ENCODE data around the gene ETS1.

The ETS1 gene

DNA sequence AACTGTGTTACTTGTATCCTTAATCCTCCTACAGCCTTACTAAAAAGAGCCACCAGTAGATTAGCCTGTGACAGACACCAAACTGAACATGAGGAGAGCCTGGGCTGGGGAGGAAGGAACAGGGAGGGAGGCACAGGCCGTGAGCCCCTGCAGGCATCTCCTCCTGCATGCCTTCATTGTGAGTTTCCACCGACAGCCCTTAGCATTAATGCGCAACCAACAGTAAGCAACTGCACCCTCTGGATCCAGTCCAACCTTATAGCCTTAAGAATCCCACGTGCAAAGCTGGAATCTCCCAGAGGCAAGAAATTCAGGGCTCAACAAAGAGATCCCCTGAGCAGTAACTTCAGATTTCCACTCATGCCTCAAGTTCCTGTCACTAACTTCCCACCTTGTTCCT lies 84.6 kb downstream of the ETS1 start:
- no peaks in the 10 kb centered on the region for H4K20me1 ChIP-seq (ENCODE audit: insufficient read depth, low read length)
- peaks cover 88% of the 10 kb centered on the region for H3K79me2 ChIP-seq (ENCODE audit: low read length)
- no peaks in the 10 kb centered on the region for H3K27me3 ChIP-seq (replicated peaks; ENCODE audit: insufficient read depth, low read length)
- H3K27ac ChIP-seq (ENCODE audit: low read length), result no peak overlapping the region
- H3K9me2 ChIP-seq (replicated peaks; ENCODE audit: insufficient read depth, low read length), result no peaks in the 10 kb centered on the region
- H3K4me3 ChIP-seq (ENCODE audit: low read length), result no peak overlapping the region
- no peak overlapping the region; the same call in 1 of the 2 replicates for H3K4me2 ChIP-seq (ENCODE audit: low read depth, low read length)
- peaks cover 15% of the 10 kb centered on the region for H3K4me1 ChIP-seq (ENCODE audit: low read length)
- H3K36me3 ChIP-seq (replicated peaks; ENCODE audit: insufficient read depth, low read length), result no peaks in the 10 kb centered on the region
- no peaks in the 10 kb centered on the region for H3K9me3 ChIP-seq (replicated peaks; ENCODE audit: insufficient read depth, low read length)
- TF ChIP-seq EZH2 (optimal IDR thresholded peaks at IDR 0.05; ENCODE audit: low read depth, low read length), result no peak
- no peak for DNase-seq
- no peaks in the 10 kb centered on the region for H3F3A ChIP-seq (ENCODE audit: insufficient read depth, low read length)
- no peak overlapping the region for H3K9ac ChIP-seq (ENCODE audit: low read length)
- H2AFZ ChIP-seq (ENCODE audit: low read length), result no peak overlapping the region

DNA sequence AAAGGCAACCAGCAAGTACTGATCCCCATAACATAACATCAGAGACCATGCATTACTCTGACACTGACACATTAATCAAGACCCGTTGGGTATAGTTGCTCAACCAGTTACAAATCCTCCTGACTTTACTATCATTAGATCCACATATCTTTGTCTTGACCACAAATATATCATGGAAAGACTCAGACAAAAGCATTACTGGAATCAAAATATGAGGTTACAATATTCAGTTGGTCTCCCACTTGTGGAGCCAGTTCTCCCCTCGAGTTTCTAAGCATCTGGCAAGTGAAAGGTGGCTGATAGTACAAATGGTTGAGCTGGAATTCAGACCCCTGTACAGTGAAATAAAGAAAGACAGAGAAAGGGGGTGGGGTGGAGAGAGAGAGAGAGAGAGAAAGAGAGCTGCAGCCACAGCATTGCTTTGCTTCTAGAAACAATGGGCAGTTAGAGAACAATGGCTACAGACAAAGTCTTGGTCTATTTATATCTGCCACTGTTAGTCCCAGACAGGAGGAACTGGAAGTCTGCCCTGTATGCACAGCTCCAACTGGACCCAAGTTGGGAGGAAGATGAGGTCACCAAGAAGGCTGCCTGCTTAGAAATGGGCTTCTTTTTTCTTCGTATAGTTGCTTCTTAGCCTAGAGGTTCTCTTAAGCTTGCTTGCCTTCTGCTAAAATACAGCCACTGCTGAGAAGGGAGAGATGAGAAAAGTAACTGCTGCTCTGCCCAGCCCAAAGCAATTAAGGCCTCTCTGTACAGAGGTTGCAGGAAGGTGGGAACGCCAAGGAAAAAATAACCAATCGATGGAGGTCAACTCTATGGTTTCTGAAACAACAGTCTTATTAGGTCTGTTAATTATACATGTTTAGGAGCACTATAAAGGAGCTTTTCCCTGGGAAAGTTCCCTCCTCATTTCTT lies 85.5 kb downstream of the ETS1 start:
- H3K27me3 ChIP-seq (replicated peaks; ENCODE audit: insufficient read depth, low read length), result no peaks in the 10 kb centered on the region
- no peak overlapping the region for H2AFZ ChIP-seq (ENCODE audit: low read length)
- H3K9me3 ChIP-seq (replicated peaks; ENCODE audit: insufficient read depth, low read length), result no peaks in the 10 kb centered on the region
- peaks cover 89% of the 10 kb centered on the region for H3K79me2 ChIP-seq (ENCODE audit: low read length)
- TF ChIP-seq EZH2phosphoT487 (IDR thresholded peaks at IDR 0.05; ENCODE audit: low read length), result no peak
- TF ChIP-seq, protein P1, sequence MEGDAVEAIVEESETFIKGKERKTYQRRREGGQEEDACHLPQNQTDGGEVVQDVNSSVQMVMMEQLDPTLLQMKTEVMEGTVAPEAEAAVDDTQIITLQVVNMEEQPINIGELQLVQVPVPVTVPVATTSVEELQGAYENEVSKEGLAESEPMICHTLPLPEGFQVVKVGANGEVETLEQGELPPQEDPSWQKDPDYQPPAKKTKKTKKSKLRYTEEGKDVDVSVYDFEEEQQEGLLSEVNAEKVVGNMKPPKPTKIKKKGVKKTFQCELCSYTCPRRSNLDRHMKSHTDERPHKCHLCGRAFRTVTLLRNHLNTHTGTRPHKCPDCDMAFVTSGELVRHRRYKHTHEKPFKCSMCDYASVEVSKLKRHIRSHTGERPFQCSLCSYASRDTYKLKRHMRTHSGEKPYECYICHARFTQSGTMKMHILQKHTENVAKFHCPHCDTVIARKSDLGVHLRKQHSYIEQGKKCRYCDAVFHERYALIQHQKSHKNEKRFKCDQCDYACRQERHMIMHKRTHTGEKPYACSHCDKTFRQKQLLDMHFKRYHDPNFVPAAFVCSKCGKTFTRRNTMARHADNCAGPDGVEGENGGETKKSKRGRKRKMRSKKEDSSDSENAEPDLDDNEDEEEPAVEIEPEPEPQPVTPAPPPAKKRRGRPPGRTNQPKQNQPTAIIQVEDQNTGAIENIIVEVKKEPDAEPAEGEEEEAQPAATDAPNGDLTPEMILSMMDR (IDR thresholded peaks at IDR 0.05; ENCODE audit: low read length), result no peak
- TF ChIP-seq EZH2 (optimal IDR thresholded peaks at IDR 0.05; ENCODE audit: low read depth, low read length), result no peak
- H3K4me3 ChIP-seq (ENCODE audit: low read length), result no peak overlapping the region
- H3K27ac ChIP-seq (ENCODE audit: low read length), result no peak overlapping the region
- H3K9ac ChIP-seq (ENCODE audit: low read length), result no peak overlapping the region
- H3F3A ChIP-seq (ENCODE audit: insufficient read depth, low read length), result no peaks in the 10 kb centered on the region
- H4K20me1 ChIP-seq (ENCODE audit: insufficient read depth, low read length), result no peaks in the 10 kb centered on the region
- no peak for DNase-seq
- H3K9me2 ChIP-seq (replicated peaks; ENCODE audit: insufficient read depth, low read length), result no peaks in the 10 kb centered on the region
- H3K4me1 ChIP-seq (ENCODE audit: low read length), result peaks cover 23% of the 10 kb centered on the region
- peak overlapping the region; percentile 18; the same call in 1 of the 2 replicates for H3K4me2 ChIP-seq (ENCODE audit: low read depth, low read length)
- H3K36me3 ChIP-seq (replicated peaks; ENCODE audit: insufficient read depth, low read length), result no peaks in the 10 kb centered on the region

DNA sequence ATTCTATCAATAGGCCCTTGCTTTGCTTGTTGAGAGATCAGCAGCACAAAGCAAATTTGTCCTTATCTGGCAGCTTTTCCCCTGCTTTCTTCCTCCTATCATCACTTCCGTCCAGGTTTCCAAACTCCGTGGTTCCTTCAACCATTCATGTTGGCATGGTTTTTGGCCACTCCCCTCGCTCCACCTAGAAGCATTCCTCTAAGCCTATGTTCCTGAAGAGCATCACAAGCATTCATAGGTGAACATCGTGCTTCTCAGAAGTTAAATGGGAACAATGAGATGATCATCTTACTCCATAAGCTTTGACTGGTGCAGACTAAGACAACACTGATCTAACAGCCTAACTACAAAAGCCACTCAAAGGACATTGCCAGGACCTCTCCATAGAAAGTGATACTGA lies 86.3 kb downstream of the ETS1 start:
- no peaks in the 10 kb centered on the region for H3K9me2 ChIP-seq (replicated peaks; ENCODE audit: insufficient read depth, low read length)
- no peak overlapping the region for H3K4me3 ChIP-seq (ENCODE audit: low read length)
- H3K27ac ChIP-seq (ENCODE audit: low read length), result no peak overlapping the region
- no peaks in the 10 kb centered on the region for H3K9me3 ChIP-seq (replicated peaks; ENCODE audit: insufficient read depth, low read length)
- H3K79me2 ChIP-seq (ENCODE audit: low read length), result peaks cover 91% of the 10 kb centered on the region
- H3K9ac ChIP-seq (ENCODE audit: low read length), result no peak overlapping the region
- H3F3A ChIP-seq (ENCODE audit: insufficient read depth, low read length), result no peaks in the 10 kb centered on the region
- H3K4me2 ChIP-seq (ENCODE audit: low read depth, low read length), result no peak overlapping the region
- no peak overlapping the region for H2AFZ ChIP-seq (ENCODE audit: low read length)
- H3K4me1 ChIP-seq (ENCODE audit: low read length), result peaks cover 25% of the 10 kb centered on the region
- no peaks in the 10 kb centered on the region for H3K27me3 ChIP-seq (replicated peaks; ENCODE audit: insufficient read depth, low read length)
- no peaks in the 10 kb centered on the region for H3K36me3 ChIP-seq (replicated peaks; ENCODE audit: insufficient read depth, low read length)
- TF ChIP-seq, protein P1 (IDR thresholded peaks at IDR 0.05; ENCODE audit: low read length), result no peak
- TF ChIP-seq EZH2phosphoT487 (IDR thresholded peaks at IDR 0.05; ENCODE audit: low read length) (no peak), EZH2 (optimal IDR thresholded peaks at IDR 0.05; ENCODE audit: low read depth, low read length) (no peak)
- no peaks in the 10 kb centered on the region for H4K20me1 ChIP-seq (ENCODE audit: insufficient read depth, low read length)
- no peak for DNase-seq

DNA sequence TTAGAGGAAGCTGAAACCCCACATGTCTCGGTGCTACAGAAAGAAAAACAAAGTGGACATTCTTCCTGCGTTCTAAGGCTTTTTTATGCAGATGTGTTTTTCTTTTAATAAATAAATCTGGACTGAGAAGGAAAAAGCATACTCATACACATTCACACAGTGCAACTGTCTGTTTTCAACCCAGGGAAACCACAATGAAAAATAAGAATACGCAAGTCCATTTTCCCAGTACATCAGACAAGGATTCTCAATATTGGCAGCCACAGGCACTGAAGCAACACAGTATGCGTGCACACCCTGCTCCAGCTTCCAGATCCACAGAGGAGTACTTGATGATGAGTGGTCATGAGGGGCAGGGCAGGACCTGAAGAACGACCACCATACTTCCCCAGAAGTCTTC lies 86.9 kb downstream of the ETS1 start:
- no peaks in the 10 kb centered on the region for H3K27me3 ChIP-seq (replicated peaks; ENCODE audit: insufficient read depth, low read length)
- H3K9ac ChIP-seq (ENCODE audit: low read length), result no peak overlapping the region
- DNase-seq, result no peak
- no peaks in the 10 kb centered on the region for H3F3A ChIP-seq (ENCODE audit: insufficient read depth, low read length)
- no peak overlapping the region for H3K4me3 ChIP-seq (ENCODE audit: low read length)
- H3K36me3 ChIP-seq (replicated peaks; ENCODE audit: insufficient read depth, low read length), result no peaks in the 10 kb centered on the region
- no peaks in the 10 kb centered on the region for H4K20me1 ChIP-seq (ENCODE audit: insufficient read depth, low read length)
- no peak overlapping the region for H2AFZ ChIP-seq (ENCODE audit: low read length)
- no peak overlapping the region for H3K4me2 ChIP-seq (ENCODE audit: low read depth, low read length)
- H3K4me1 ChIP-seq (ENCODE audit: low read length), result peaks cover 25% of the 10 kb centered on the region
- no peak for TF ChIP-seq EZH2phosphoT487 (IDR thresholded peaks at IDR 0.05; ENCODE audit: low read length)
- TF ChIP-seq EZH2 (optimal IDR thresholded peaks at IDR 0.05; ENCODE audit: low read depth, low read length), result no peak
- TF ChIP-seq, protein P1 (IDR thresholded peaks at IDR 0.05; ENCODE audit: low read length), result no peak
- H3K9me2 ChIP-seq (replicated peaks; ENCODE audit: insufficient read depth, low read length), result no peaks in the 10 kb centered on the region
- H3K79me2 ChIP-seq (ENCODE audit: low read length), result peaks cover 92% of the 10 kb centered on the region
- no peaks in the 10 kb centered on the region for H3K9me3 ChIP-seq (replicated peaks; ENCODE audit: insufficient read depth, low read length)
- no peak overlapping the region for H3K27ac ChIP-seq (ENCODE audit: low read length)

Measured in MM.1S (cell line).